Chondrocyte (in vitro differentiated cells): ENCODE measurements around the gene LRG1. TPM values are rescaled to one million over a fixed set of nuclear protein-coding genes. Genes with fewer than 3 reads are reported as not detected.

Source experiments
- DNase-seq: peaks from one replicate; pipeline ENCODE4 v3.0.0; 2021; ENCODE audit warnings: mixed read lengths, low spot score
- H3K27ac Mint-ChIP-seq: one replicate; pipeline ENCODE4 v1.8.0; 2021; ENCODE audit warnings: mild to moderate bottlenecking, moderate library complexity, mixed read lengths; ENCODE audit not compliant: unreplicated experiment
- H3K27me3 Mint-ChIP-seq: 2 replicates; pipeline ENCODE4 v1.8.0; 2021; ENCODE audit warnings: low read depth, mixed read lengths
- H3K36me3 Mint-ChIP-seq: 2 replicates; pipeline ENCODE4 v1.8.0; 2021; ENCODE audit warnings: low read depth, mixed read lengths
- H3K4me1 Mint-ChIP-seq: 2 replicates; pipeline ENCODE4 v1.8.0; 2021; ENCODE audit warnings: low read depth, mild to moderate bottlenecking, mixed read lengths
- H3K4me3 Mint-ChIP-seq: one replicate; pipeline ENCODE4 v1.8.0; 2021; ENCODE audit warnings: mild to moderate bottlenecking, moderate library complexity, mixed read lengths; ENCODE audit not compliant: unreplicated experiment
- H3K9me3 Mint-ChIP-seq: 2 replicates; pipeline ENCODE4 v1.8.0; 2021; ENCODE audit warnings: low read depth, mixed read lengths
- CTCF ChIP-seq: fragments of 200-600 bp; sonication (generic); IDR thresholded peaks from 2 replicates; pipeline ENCODE4 v1.5.0; 2021; ENCODE audit warnings: antibody characterized with exemption, mild to moderate bottlenecking, moderate library complexity
- total RNA-seq: library from RNA; stranded (reverse); gene quantifications from 3 replicates; pipeline ENCODE4 v1.2.1, GENCODE V29; 2021

Gene LRG1
- total RNA-seq, 1 donor from 2014 or later, result not detected

GRCh38 chr19:4581666-4582553 is 42.1 kb upstream of the LRG1 start:
- TF ChIP-seq CTCF, result no peak
- H3K36me3 Mint-ChIP-seq, result no peaks in the 10 kb centered on the region
- H3K27me3 Mint-ChIP-seq, result peaks cover 10% of the 10 kb centered on the region
- no peak for DNase-seq
- no peaks in the 10 kb centered on the region for H3K9me3 Mint-ChIP-seq
- H3K4me1 Mint-ChIP-seq, result peaks cover 5% of the 10 kb centered on the region
- no peak overlapping the region for H3K27ac Mint-ChIP-seq
- peak overlapping the region; percentile 64 for H3K4me3 Mint-ChIP-seq

DNA sequence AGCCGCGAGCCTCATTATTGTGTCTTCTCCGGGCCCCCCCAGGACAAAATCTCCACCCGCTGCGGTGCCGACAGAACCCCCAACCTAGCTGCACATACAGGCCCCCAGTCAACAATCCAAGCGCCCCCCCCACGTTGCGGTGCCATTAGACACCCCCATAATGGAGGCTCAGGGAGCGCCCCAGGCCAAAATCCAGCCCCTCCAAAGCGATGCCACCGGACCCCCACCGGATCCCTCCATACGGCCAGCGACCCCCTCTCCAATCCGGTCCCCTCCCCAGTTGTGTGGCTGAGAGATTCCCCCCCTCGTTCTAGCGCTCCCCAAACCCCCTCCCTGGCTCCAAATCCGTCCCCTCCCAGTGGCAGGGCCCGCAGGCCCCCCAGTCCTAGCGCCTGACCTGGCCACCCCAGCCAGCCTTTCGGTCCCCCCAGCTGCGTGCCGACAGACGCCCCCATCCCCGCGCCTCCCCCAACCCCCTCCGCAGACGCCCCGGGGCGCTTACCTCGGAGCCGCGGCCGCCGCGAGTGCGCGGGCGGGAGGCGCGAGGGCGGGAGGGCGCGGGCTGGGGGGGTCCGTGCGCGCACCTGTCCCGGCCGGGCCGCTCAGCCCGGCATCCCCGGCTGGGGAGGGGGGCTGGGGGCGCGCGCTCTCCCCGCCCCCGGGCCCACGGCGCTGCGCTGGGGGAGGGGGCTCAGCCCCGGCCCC is 41.3 kb upstream of the LRG1 start:
- peaks cover 10% of the 10 kb centered on the region for H3K4me1 Mint-ChIP-seq
- H3K4me3 Mint-ChIP-seq, result peak overlapping the region; percentile 61
- H3K36me3 Mint-ChIP-seq, result no peaks in the 10 kb centered on the region
- DNase-seq, result no peak
- no peaks in the 10 kb centered on the region for H3K9me3 Mint-ChIP-seq
- H3K27ac Mint-ChIP-seq, result no peak overlapping the region
- no peak for TF ChIP-seq CTCF
- peaks cover 10% of the 10 kb centered on the region for H3K27me3 Mint-ChIP-seq

DNA sequence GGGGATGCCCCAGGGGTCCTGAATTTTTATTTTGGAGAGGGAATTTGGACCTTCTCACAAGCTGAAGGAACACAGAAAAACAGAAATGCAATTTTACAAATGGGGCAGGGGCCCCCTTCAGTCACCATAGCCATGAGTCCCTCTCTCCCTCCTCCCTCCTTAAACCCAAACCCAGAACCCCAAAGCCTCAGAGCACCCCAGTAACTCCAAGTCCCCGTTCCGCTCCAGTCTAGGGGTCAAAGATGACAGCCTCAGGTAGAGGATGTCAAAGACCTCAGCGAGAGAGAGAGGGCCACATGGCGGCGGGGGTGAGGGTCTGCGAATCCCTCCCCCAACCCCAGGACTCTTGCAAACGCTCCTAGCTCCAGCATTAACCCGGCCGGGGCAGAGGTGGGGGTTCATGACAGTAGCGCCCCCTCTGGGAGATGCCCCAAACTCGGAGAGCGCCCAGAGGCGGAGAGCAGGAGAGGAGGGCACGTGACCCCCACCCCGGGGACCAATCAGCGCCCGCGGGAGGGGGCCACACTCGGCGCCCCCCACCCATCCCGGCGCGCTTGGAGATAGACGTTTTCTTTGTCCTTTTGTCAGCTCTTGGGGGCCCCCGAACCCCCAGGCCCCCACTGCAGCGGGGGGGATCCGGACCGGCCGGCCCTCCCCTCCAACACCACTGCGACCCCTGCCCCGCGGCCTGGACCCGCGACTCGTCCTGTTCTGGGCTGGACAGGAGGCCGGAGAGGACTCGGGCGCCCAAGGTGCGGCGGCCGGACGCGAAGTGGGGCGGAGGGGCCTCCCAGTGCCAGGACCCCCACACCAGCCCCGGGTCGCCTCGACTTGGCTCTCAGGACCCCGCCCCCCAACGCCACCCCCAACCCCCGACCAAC is 40.4 kb upstream of the LRG1 start:
- Mint-ChIP-seq H3K4me1 (peaks cover 19% of the 10 kb centered on the region), H3K4me3 (peak overlapping the region; percentile 38), H3K36me3 (no peaks in the 10 kb centered on the region), H3K27me3 (peaks cover 10% of the 10 kb centered on the region), H3K9me3 (no peaks in the 10 kb centered on the region), H3K27ac (no peak overlapping the region)
- no peak for DNase-seq
- TF ChIP-seq CTCF, result peak; percentile 38

GRCh38 chr19:4579389-4579788 is 39.6 kb upstream of the LRG1 start:
- H3K36me3 Mint-ChIP-seq, result no peaks in the 10 kb centered on the region
- peaks cover 26% of the 10 kb centered on the region for H3K4me1 Mint-ChIP-seq
- no peaks in the 10 kb centered on the region for H3K9me3 Mint-ChIP-seq
- peaks cover 10% of the 10 kb centered on the region for H3K27me3 Mint-ChIP-seq
- H3K27ac Mint-ChIP-seq, result no peak overlapping the region
- no peak for TF ChIP-seq CTCF
- DNase-seq, result no peak
- no peak overlapping the region for H3K4me3 Mint-ChIP-seq
